Trophoblast cell (in vitro differentiated cells and primary cell): Measurements from ENCODE around the gene MYLK.

Source experiments
- DNase-seq, 2 donors: peaks; one replicate each; pipeline ENCODE4 v3.0.0-alpha.2; 2016
- H2AFZ ChIP-seq: 2 replicates; pipeline ENCODE4 v1.6.1; 2013; ENCODE audit warnings: low read length, moderate library complexity, mild to moderate bottlenecking; ENCODE audit not compliant: insufficient read depth, poor library complexity
- H2AK5ac ChIP-seq: 2 replicates; pipeline ENCODE4 v1.6.1; 2013; ENCODE audit warnings: mild to moderate bottlenecking, low read length
- H2BK120ac ChIP-seq: 2 replicates; pipeline ENCODE4 v1.6.1; 2013; ENCODE audit warnings: low read length, mild to moderate bottlenecking, moderate library complexity; ENCODE audit not compliant: insufficient read depth, poor library complexity
- H2BK12ac ChIP-seq: 2 replicates; pipeline ENCODE4 v1.6.1; 2013; ENCODE audit warnings: mild to moderate bottlenecking, low read length, moderate library complexity
- H2BK5ac ChIP-seq: 2 replicates; pipeline ENCODE4 v1.6.1; 2013; ENCODE audit warnings: low read length, low read depth, moderate library complexity, mild to moderate bottlenecking; ENCODE audit not compliant: poor library complexity
- H3K14ac ChIP-seq: 2 replicates; pipeline ENCODE4 v1.6.1; 2013; ENCODE audit warnings: mild to moderate bottlenecking, low read length
- H3K18ac ChIP-seq: 2 replicates; pipeline ENCODE4 v1.6.1; 2013; ENCODE audit warnings: mild to moderate bottlenecking, low read length
- H3K23ac ChIP-seq: 2 replicates; pipeline ENCODE4 v1.6.1; 2013; ENCODE audit warnings: low read length
- H3K27ac ChIP-seq: 2 replicates; pipeline ENCODE4 v1.5.1; 2013; ENCODE audit warnings: low read depth, mild to moderate bottlenecking, inconsistent platforms, low read length, moderate library complexity
- H3K27me3 ChIP-seq: 2 replicates; pipeline ENCODE4 v1.6.1; 2013; ENCODE audit warnings: inconsistent platforms, mild to moderate bottlenecking, low read length, moderate library complexity; ENCODE audit not compliant: insufficient read depth
- H3K36me3 ChIP-seq, 2 experiments: 1 replicate in 1 of 2; 2 replicates in 1 of 2; pipeline ENCODE4 v1.6.1; 2013; ENCODE audit warnings: low read length in 2 of 2, mild to moderate bottlenecking in 2 of 2, moderate library complexity in 1 of 2; ENCODE audit not compliant: insufficient read depth in 2 of 2, control insufficient read depth in 1 of 2
- H3K4ac ChIP-seq: 2 replicates; pipeline ENCODE4 v1.6.1; 2013; ENCODE audit warnings: low read depth, mild to moderate bottlenecking, low read length, moderate library complexity
- H3K4me1 ChIP-seq, 2 experiments: 1 replicate in 1 of 2; 2 replicates in 1 of 2; pipeline ENCODE4 v1.6.1; 2013; ENCODE audit warnings: low read length in 2 of 2, mild to moderate bottlenecking in 2 of 2, moderate library complexity in 1 of 2; ENCODE audit not compliant: insufficient read depth in 2 of 2, control insufficient read depth in 1 of 2
- H3K4me2 ChIP-seq: 2 replicates; pipeline ENCODE4 v1.6.1; 2013; ENCODE audit warnings: inconsistent platforms, mild to moderate bottlenecking, low read length, moderate library complexity
- H3K4me3 ChIP-seq: 2 replicates; pipeline ENCODE4 v1.5.1; 2013; ENCODE audit warnings: mild to moderate bottlenecking, low read depth, low read length, inconsistent platforms
- H3K79me1 ChIP-seq: one replicate; pipeline ENCODE4 v1.6.1; 2013; ENCODE audit warnings: low read length
- H3K79me2 ChIP-seq: 2 replicates; pipeline ENCODE4 v1.6.1; 2013; ENCODE audit warnings: low read length, mild to moderate bottlenecking; ENCODE audit not compliant: control insufficient read depth, insufficient read depth, poor library complexity
- H3K9ac ChIP-seq: 2 replicates; pipeline ENCODE4 v1.6.1; 2013; ENCODE audit warnings: mild to moderate bottlenecking, low read length
- H3K9me3 ChIP-seq: 2 replicates; pipeline ENCODE4 v1.6.1; 2013; ENCODE audit warnings: low read depth, mild to moderate bottlenecking, control low read depth, inconsistent platforms, low read length; ENCODE audit not compliant: insufficient read depth
- H4K12ac ChIP-seq: 2 replicates; pipeline ENCODE4 v1.6.1; 2013; ENCODE audit warnings: low read depth, mild to moderate bottlenecking, low read length, moderate library complexity
- H4K8ac ChIP-seq: 2 replicates; pipeline ENCODE4 v1.6.1; 2013; ENCODE audit warnings: low read depth, mild to moderate bottlenecking, low read length, moderate library complexity
- H4K91ac ChIP-seq: one replicate; pipeline ENCODE4 v1.6.1; 2013; ENCODE audit warnings: low read depth, mild to moderate bottlenecking, low read length, moderate library complexity
- WGBS: extraction: QIAGEN DNeasy Blood & Tissue Kit; methylation state at CpG from one replicate; pipeline ENCODE4 v1.1.7; 2013; ENCODE audit warnings: missing lambda C conversion rate; ENCODE audit not compliant: insufficient read length, insufficient coverage; ENCODE audit errors: extremely low coverage; 5-methylcytosine and 5-hydroxymethylcytosine counted together

Gene MYLK

GRCh38 chr3:123920868-123921267, 36.7 kb upstream of the MYLK start:
- Histone ChIP-seq H3K79me1 (no peaks in the 10 kb centered on the region), H2AFZ (no peak overlapping the region), H2BK5ac (no peak overlapping the region), H4K12ac (no peak overlapping the region), H3K9me3 (no peaks in the 10 kb centered on the region), H3K79me2 (no peaks in the 10 kb centered on the region), H4K8ac (no peak overlapping the region), H2AK5ac (no peak overlapping the region), H2BK120ac (no peak overlapping the region), H3K27me3 (no peaks in the 10 kb centered on the region), H3K23ac (no peak overlapping the region), H3K27ac (no peak overlapping the region), H3K4ac (no peak overlapping the region), H3K9ac (no peak overlapping the region), H3K4me3 (no peak overlapping the region), H3K4me2 (no peak overlapping the region), H3K36me3 (peaks cover 15 to 20% of the 10 kb centered on the region in 2 experiments), H3K14ac (no peak overlapping the region), H3K18ac (no peak overlapping the region), H4K91ac (no peak overlapping the region), H2BK12ac (no peak overlapping the region), H3K4me1 (no peaks in the 10 kb centered on the region)
- no peak for DNase-seq

- no peak overlapping the region for H4K8ac ChIP-seq
- no peak overlapping the region for H2BK5ac ChIP-seq
- H3K14ac ChIP-seq = no peak overlapping the region
- no peak overlapping the region for H3K18ac ChIP-seq
- H3K27me3 ChIP-seq = no peaks in the 10 kb centered on the region
- H3K9me3 ChIP-seq = no peaks in the 10 kb centered on the region
- H3K23ac ChIP-seq = no peak overlapping the region
- H3K79me2 ChIP-seq = no peaks in the 10 kb centered on the region
- H2BK120ac ChIP-seq = no peak overlapping the region
- H2AK5ac ChIP-seq = no peak overlapping the region
- H3K4me1 ChIP-seq = no peaks in the 10 kb centered on the region
- no peaks in the 10 kb centered on the region for H3K79me1 ChIP-seq
- no CpG with 5 or more reads among the region's 1 CpG for WGBS
- H3K36me3 ChIP-seq = peaks cover 16 to 18% of the 10 kb centered on the region in 2 experiments
- H3K27ac ChIP-seq = no peak overlapping the region
- no peak overlapping the region for H4K91ac ChIP-seq
- no peak overlapping the region for H2AFZ ChIP-seq
- H3K4me3 ChIP-seq = no peak overlapping the region
- no peak overlapping the region for H3K4me2 ChIP-seq
- H3K9ac ChIP-seq = no peak overlapping the region
- no peak for DNase-seq
- H4K12ac ChIP-seq = no peak overlapping the region
- no peak overlapping the region for H2BK12ac ChIP-seq
- no peak overlapping the region for H3K4ac ChIP-seq
These were observed 36.3 kb upstream of the MYLK start for GRCh38 chr3:123920383-123920782.

GRCh38 chr3:123919353-123919752, 35.2 kb upstream of the MYLK start:
- Histone ChIP-seq H3K14ac (no peak overlapping the region), H4K12ac (no peak overlapping the region), H3K4me3 (no peak overlapping the region), H3K9ac (no peak overlapping the region), H3K4ac (no peak overlapping the region), H3K23ac (no peak overlapping the region), H3K36me3 (peaks cover 16 to 21% of the 10 kb centered on the region in 2 experiments), H3K79me2 (no peaks in the 10 kb centered on the region), H3K27ac (no peak overlapping the region), H2BK12ac (no peak overlapping the region), H3K18ac (no peak overlapping the region), H3K4me1 (no peaks in the 10 kb centered on the region), H2AFZ (no peak overlapping the region), H3K27me3 (no peaks in the 10 kb centered on the region), H4K91ac (no peak overlapping the region), H3K9me3 (no peaks in the 10 kb centered on the region), H4K8ac (no peak overlapping the region), H2BK120ac (no peak overlapping the region), H2AK5ac (no peak overlapping the region), H2BK5ac (no peak overlapping the region), H3K79me1 (no peaks in the 10 kb centered on the region), H3K4me2 (no peak overlapping the region)
- no peak for DNase-seq
- no CpG with 5 or more reads among the region's 3 CpGs for WGBS

GRCh38 chr3:123914829-123915228, 30.7 kb upstream of the MYLK start:
- no peaks in the 10 kb centered on the region for H3K27me3 ChIP-seq
- no CpG with 5 or more reads among the region's 5 CpGs for WGBS
- H2BK5ac ChIP-seq = no peak overlapping the region
- H3K4ac ChIP-seq = no peak overlapping the region
- no peaks in the 10 kb centered on the region for H3K4me1 ChIP-seq
- H2BK120ac ChIP-seq = no peak overlapping the region
- H3K79me1 ChIP-seq = no peaks in the 10 kb centered on the region
- H3K23ac ChIP-seq = no peak overlapping the region
- H4K12ac ChIP-seq = no peak overlapping the region
- H2BK12ac ChIP-seq = no peak overlapping the region
- no peak overlapping the region for H3K4me3 ChIP-seq
- no peak overlapping the region for H4K8ac ChIP-seq
- H3K14ac ChIP-seq = no peak overlapping the region
- no peak overlapping the region for H2AK5ac ChIP-seq
- H3K36me3 ChIP-seq = peaks cover 16 to 19% of the 10 kb centered on the region in 2 experiments
- H3K18ac ChIP-seq = no peak overlapping the region
- no peak overlapping the region for H3K4me2 ChIP-seq
- H3K27ac ChIP-seq = no peak overlapping the region
- no peak for DNase-seq
- H3K79me2 ChIP-seq = no peaks in the 10 kb centered on the region
- H3K9me3 ChIP-seq = no peaks in the 10 kb centered on the region
- H2AFZ ChIP-seq = no peak overlapping the region
- no peak overlapping the region for H3K9ac ChIP-seq
- no peak overlapping the region for H4K91ac ChIP-seq
